Measurements from ENCODE around the gene NELFCD. TPM values are rescaled to one million over a fixed set of nuclear protein-coding genes. Genes with fewer than 3 reads are reported as not detected.

Gene NELFCD
- polyA plus RNA-seq, 1 donor from 2014 or later = 88.7 TPM

- H3K4me2 ChIP-seq (ENCODE audit: low read length) = no peak overlapping the region
- no peaks in the 10 kb centered on the region for H3K36me3 ChIP-seq (ENCODE audit: insufficient read depth, low read length)
- no peak overlapping the region for H2AFZ ChIP-seq (ENCODE audit: low read depth, low read length)
- no peaks in the 10 kb centered on the region for H3K79me2 ChIP-seq (replicated peaks; ENCODE audit: insufficient read depth, low read length)
- H3K9me2 ChIP-seq (ENCODE audit: insufficient read depth, low read length) = no peaks in the 10 kb centered on the region
- no peaks in the 10 kb centered on the region for H3F3A ChIP-seq (ENCODE audit: insufficient read depth, low read length, poor library complexity, severe bottlenecking)
- H3K27ac ChIP-seq (ENCODE audit: low read length) = no peak overlapping the region
- no peak overlapping the region for H3K4me3 ChIP-seq (ENCODE audit: low read length)
- H3K9me3 ChIP-seq (ENCODE audit: low read length) = no peaks in the 10 kb centered on the region
- TF ChIP-seq SMC3 (conservative IDR thresholded peaks at IDR 0.05; ENCODE audit: poor library complexity) (no peak), EP300 (conservative IDR thresholded peaks at IDR 0.05; ENCODE audit: poor library complexity, severe bottlenecking) (no peak), TAF1 (IDR thresholded peaks at IDR 0.05; ENCODE audit: low read depth) (no peak), CTCF (IDR thresholded peaks at IDR 0.05; ENCODE audit: poor library complexity, severe bottlenecking) (no peak), REST (IDR thresholded peaks at IDR 0.05; ENCODE audit: borderline replicate concordance) (no peak), EZH2 (IDR thresholded peaks at IDR 0.05; ENCODE audit: borderline replicate concordance, insufficient read depth, low read length, poor library complexity, severe bottlenecking) (no peak)
- peaks cover 10% of the 10 kb centered on the region for H3K27me3 ChIP-seq (ENCODE audit: insufficient read depth, low read depth, low read length)
- no peak overlapping the region for H3K9ac ChIP-seq (ENCODE audit: low read length)
- no peaks in the 10 kb centered on the region for H4K20me1 ChIP-seq (ENCODE audit: insufficient read depth)
Measured at GRCh38 chr20:59005523-59006166, 24.6 kb downstream of the NELFCD start.

GRCh38 chr20:59006167-59006863 lies 25.3 kb downstream of the NELFCD start:
- Histone ChIP-seq H3K9ac (ENCODE audit: low read length) (no peak overlapping the region), H3K4me3 (ENCODE audit: low read length) (no peak overlapping the region), H3K36me3 (ENCODE audit: insufficient read depth, low read length) (no peaks in the 10 kb centered on the region), H3K27ac (ENCODE audit: low read length) (no peak overlapping the region), H3K9me3 (ENCODE audit: low read length) (no peaks in the 10 kb centered on the region), H4K20me1 (ENCODE audit: insufficient read depth) (no peaks in the 10 kb centered on the region), H3K27me3 (ENCODE audit: insufficient read depth, low read depth, low read length) (peaks cover 10% of the 10 kb centered on the region), H3K79me2 (replicated peaks; ENCODE audit: insufficient read depth, low read length) (no peaks in the 10 kb centered on the region), H3F3A (ENCODE audit: insufficient read depth, low read length, poor library complexity, severe bottlenecking) (no peaks in the 10 kb centered on the region), H2AFZ (ENCODE audit: low read depth, low read length) (no peak overlapping the region), H3K4me2 (ENCODE audit: low read length) (no peak overlapping the region), H3K9me2 (ENCODE audit: insufficient read depth, low read length) (no peaks in the 10 kb centered on the region)
- TF ChIP-seq SMC3 (conservative IDR thresholded peaks at IDR 0.05; ENCODE audit: poor library complexity) (no peak), POLR2AphosphoS5 (IDR thresholded peaks at IDR 0.05) (no peak), EZH2 (IDR thresholded peaks at IDR 0.05; ENCODE audit: borderline replicate concordance, insufficient read depth, low read length, poor library complexity, severe bottlenecking) (no peak)
